HEK293 (cell line): ENCODE measurements around the gene TFPI.

Experiments used
- CTCF ChIA-PET: fragments of 350-600 bp; formaldehyde crosslinking; extraction: SDS; loops from one replicate; lab custom pipeline; 2021; ENCODE audit warnings: antibody characterized with exemption; lab: Yijun Ruan, JAX
- POLR2A ChIA-PET: fragments of 300-600 bp; formaldehyde crosslinking; extraction: SDS; loops from one replicate; lab custom pipeline; 2020; ENCODE audit warnings: antibody characterized with exemption, inconsistent platforms; lab: Yijun Ruan, JAX
- H3K27ac ChIP-seq: fragments of 200-500 bp; sonication (Bioruptor generic); 2 replicates; pipeline ENCODE4 v1.5.1; 2014; ENCODE audit warnings: low read depth, low read length, control low read depth, inconsistent platforms; ENCODE audit errors: extremely low read depth
- H3K36me3 ChIP-seq, 2 experiments: fragments of 200-500 bp in 1 of 2; sonication (Bioruptor generic) in 1 of 2; 1 replicate in 1 of 2; 2 replicates in 1 of 2; pipeline ENCODE4 v1.5.1; 2014 to 2017; ENCODE audit warnings: inconsistent platforms in 2 of 2, low read length in 2 of 2; ENCODE audit not compliant: control insufficient read depth in 2 of 2, insufficient read depth in 1 of 2
- H3K4me1 ChIP-seq: fragments of 200-500 bp; sonication (Bioruptor generic); 2 replicates; pipeline ENCODE4 v1.5.1; 2014; ENCODE audit warnings: mild to moderate bottlenecking, low read length, inconsistent platforms; ENCODE audit not compliant: control insufficient read depth, insufficient read depth
- H3K4me3 ChIP-seq: 2 replicates; pipeline ENCODE4 v1.5.1; 2011; ENCODE audit warnings: low read depth, mild to moderate bottlenecking, control low read depth, low read length, moderate library complexity
- H3K9me3 ChIP-seq: fragments of 200-500 bp; sonication (Bioruptor generic); 2 replicates; pipeline ENCODE4 v1.5.1; 2014; ENCODE audit warnings: low read depth, low read length, inconsistent platforms; ENCODE audit not compliant: control insufficient read depth, insufficient read depth
- CTCF ChIP-seq: fragments of 450-650 bp; formaldehyde crosslinking; IDR thresholded peaks from 2 replicates; pipeline ENCODE4 v1.5.1; 2016; ENCODE audit warnings: missing biosample characterization, missing genetic modification characterization
- HOXD13 ChIP-seq: sonication (generic); formaldehyde crosslinking; IDR thresholded peaks from 2 replicates; pipeline ENCODE4 v1.8.0; 2022; ENCODE audit warnings: missing genetic modification reagents, borderline replicate concordance
- PRDM1 ChIP-seq: fragments of 450-650 bp; formaldehyde crosslinking; IDR thresholded peaks from 2 replicates; pipeline ENCODE4; 2016; ENCODE audit warnings: missing biosample characterization, missing genetic modification characterization
- PRDM10 ChIP-seq: fragments of 450-650 bp; formaldehyde crosslinking; IDR thresholded peaks from 2 replicates; pipeline ENCODE4 v1.5.1; 2016; ENCODE audit warnings: missing biosample characterization, missing genetic modification characterization
- ZBTB17 ChIP-seq: fragments of 450-650 bp; formaldehyde crosslinking; IDR thresholded peaks from 2 replicates; pipeline ENCODE4 v1.5.1; 2016; ENCODE audit warnings: missing biosample characterization, missing genetic modification characterization
- ZFP3 ChIP-seq: fragments of 450-650 bp; formaldehyde crosslinking; IDR thresholded peaks from 2 replicates; pipeline ENCODE4 v1.5.1; 2016; ENCODE audit warnings: low read depth, missing biosample characterization, missing genetic modification characterization
- ZNF157 ChIP-seq: fragments of 450-650 bp; formaldehyde crosslinking; IDR thresholded peaks from 2 replicates; pipeline ENCODE4 v1.5.1; 2016; ENCODE audit warnings: missing biosample characterization, missing genetic modification characterization
- ZNF2 ChIP-seq: fragments of 450-650 bp; formaldehyde crosslinking; IDR thresholded peaks from 2 replicates; pipeline ENCODE4 v1.5.1; 2016; ENCODE audit warnings: missing biosample characterization, missing genetic modification characterization
- ZNF202 ChIP-seq: fragments of 450-650 bp; formaldehyde crosslinking; IDR thresholded peaks from 2 replicates; pipeline ENCODE4 v1.5.1; 2016; ENCODE audit warnings: missing biosample characterization, missing genetic modification characterization, borderline replicate concordance
- ZNF211 ChIP-seq: fragments of 450-650 bp; formaldehyde crosslinking; IDR thresholded peaks from 2 replicates; pipeline ENCODE4 v1.5.1; 2016; ENCODE audit warnings: low read depth, missing biosample characterization, missing genetic modification characterization
- ZNF561 ChIP-seq: fragments of 450-650 bp; IDR thresholded peaks from 2 replicates; pipeline ENCODE4 v1.5.1; 2018; ENCODE audit warnings: missing biosample characterization, missing genetic modification characterization, borderline replicate concordance
- ZNF626 ChIP-seq: fragments of 450-650 bp; sonication (Bioruptor Pico); formaldehyde crosslinking; IDR thresholded peaks from 2 replicates; pipeline ENCODE4 v1.5.1; 2018; ENCODE audit warnings: missing biosample characterization, missing genetic modification characterization, inconsistent platforms
- ZNF629 ChIP-seq: fragments of 450-650 bp; formaldehyde crosslinking; IDR thresholded peaks from 2 replicates; pipeline ENCODE4 v1.5.1; 2017; ENCODE audit warnings: missing biosample characterization, missing genetic modification characterization
- ZNF654 ChIP-seq: fragments of 450-650 bp; formaldehyde crosslinking; IDR thresholded peaks from 2 replicates; pipeline ENCODE4 v1.5.1; 2016; ENCODE audit warnings: low read depth, missing biosample characterization, missing genetic modification characterization
- TF ChIP-seq, protein P1 (sequence below): fragments of 450-650 bp; formaldehyde crosslinking; IDR thresholded peaks from 2 replicates; pipeline ENCODE4 v1.5.1; 2016; ENCODE audit warnings: missing biosample characterization, missing genetic modification characterization
- TF ChIP-seq, protein P2 (sequence below): fragments of 450-650 bp; formaldehyde crosslinking; IDR thresholded peaks from 2 replicates; pipeline ENCODE4 v1.5.1; 2016; ENCODE audit warnings: missing biosample characterization, missing genetic modification characterization

TFPI gene

DNA sequence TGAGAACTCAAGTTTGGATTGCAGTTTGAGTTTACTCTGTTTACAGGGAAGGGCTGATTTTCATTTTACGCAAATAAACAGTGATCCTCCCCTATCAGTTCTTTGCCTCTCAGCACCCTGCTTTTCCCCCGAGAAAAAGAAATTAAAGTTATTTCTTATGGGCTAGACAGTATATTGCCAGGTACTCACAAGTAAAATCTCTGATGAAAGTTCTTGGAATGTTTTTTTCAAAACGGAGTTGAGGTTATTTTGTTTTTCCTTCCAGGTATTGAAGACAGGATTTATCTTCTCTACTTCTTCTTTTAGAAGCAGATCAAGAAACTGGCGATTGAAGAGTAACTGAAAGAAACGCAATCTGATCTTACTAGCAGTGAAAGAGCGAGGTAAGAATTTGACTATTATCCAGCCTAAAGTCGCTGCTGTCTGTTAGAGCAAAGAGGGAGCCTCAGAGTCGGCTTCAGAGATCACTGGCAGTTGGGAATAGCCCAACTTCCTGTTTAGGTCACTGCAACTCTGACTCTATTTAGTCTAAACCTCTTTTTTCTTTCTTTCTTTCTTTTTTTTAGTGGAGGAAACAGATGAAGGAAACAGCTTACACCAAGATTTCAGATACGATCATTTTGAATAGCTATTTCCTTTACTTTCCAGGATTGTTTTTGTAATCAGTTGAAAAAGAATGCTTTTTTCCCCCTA is at the start of gene TFPI (continued):
- TF ChIP-seq, protein P1, sequence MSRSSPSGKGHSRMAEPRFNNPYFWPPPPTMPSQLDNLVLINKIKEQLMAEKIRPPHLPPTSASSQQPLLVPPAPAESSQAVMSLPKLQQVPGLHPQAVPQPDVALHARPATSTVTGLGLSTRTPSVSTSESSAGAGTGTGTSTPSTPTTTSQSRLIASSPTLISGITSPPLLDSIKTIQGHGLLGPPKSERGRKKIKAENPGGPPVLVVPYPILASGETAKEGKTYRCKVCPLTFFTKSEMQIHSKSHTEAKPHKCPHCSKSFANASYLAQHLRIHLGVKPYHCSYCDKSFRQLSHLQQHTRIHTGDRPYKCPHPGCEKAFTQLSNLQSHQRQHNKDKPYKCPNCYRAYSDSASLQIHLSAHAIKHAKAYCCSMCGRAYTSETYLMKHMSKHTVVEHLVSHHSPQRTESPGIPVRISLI (tag by site-specific recombination) = peak; percentile 61; the same call in 1 of the 2 replicates
- TF ChIP-seq HOXD13 (CRISPR knock-in tag) (no peak), ZNF211 (tag by site-specific recombination) (no peak), PRDM1 (tag by site-specific recombination) (peak; percentile 44), ZNF561 (tag by site-specific recombination) (0 out of 2 replicates have a peak, but pooled peaks have one; percentile 25), ZNF626 (tag by site-specific recombination) (no peak)

GRCh38 chr2:187594801-187595200 is 40.6 kb upstream of the TFPI start:
- TF ChIP-seq ZNF202 (tag by site-specific recombination) (no peak), ZBTB17 (tag by site-specific recombination) (no peak), PRDM10 (no peak), ZNF629 (no peak), ZNF2 (tag by site-specific recombination) (no peak), CTCF (peak; percentile 30; the same call in 1 of the 2 replicates), ZFP3 (tag by site-specific recombination) (no peak), ZNF157 (tag by site-specific recombination) (no peak), ZNF654 (peak; percentile 4; the same call in 1 of the 2 replicates)
- TF ChIP-seq, protein P2, sequence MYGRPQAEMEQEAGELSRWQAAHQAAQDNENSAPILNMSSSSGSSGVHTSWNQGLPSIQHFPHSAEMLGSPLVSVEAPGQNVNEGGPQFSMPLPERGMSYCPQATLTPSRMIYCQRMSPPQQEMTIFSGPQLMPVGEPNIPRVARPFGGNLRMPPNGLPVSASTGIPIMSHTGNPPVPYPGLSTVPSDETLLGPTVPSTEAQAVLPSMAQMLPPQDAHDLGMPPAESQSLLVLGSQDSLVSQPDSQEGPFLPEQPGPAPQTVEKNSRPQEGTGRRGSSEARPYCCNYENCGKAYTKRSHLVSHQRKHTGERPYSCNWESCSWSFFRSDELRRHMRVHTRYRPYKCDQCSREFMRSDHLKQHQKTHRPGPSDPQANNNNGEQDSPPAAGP (tag by site-specific recombination) = no peak
- Histone ChIP-seq H3K4me3 (no peak overlapping the region), H3K9me3 (no peaks in the 10 kb centered on the region), H3K36me3 (no peaks in the 10 kb centered on the region), H3K27ac (no peak overlapping the region), H3K4me1 (no peaks in the 10 kb centered on the region)
- CTCF ChIA-PET = interaction anchor here (0.6 to 2.2 kb wide), 2 partner anchors 13 to 1164 kb away, joined by 4 to 7 read pairs; no protein-coding TSS in a partner anchor
- POLR2A ChIA-PET = no interaction called here
